ENCODE measurements around the gene CHST15.

CHST15 gene

DNA sequence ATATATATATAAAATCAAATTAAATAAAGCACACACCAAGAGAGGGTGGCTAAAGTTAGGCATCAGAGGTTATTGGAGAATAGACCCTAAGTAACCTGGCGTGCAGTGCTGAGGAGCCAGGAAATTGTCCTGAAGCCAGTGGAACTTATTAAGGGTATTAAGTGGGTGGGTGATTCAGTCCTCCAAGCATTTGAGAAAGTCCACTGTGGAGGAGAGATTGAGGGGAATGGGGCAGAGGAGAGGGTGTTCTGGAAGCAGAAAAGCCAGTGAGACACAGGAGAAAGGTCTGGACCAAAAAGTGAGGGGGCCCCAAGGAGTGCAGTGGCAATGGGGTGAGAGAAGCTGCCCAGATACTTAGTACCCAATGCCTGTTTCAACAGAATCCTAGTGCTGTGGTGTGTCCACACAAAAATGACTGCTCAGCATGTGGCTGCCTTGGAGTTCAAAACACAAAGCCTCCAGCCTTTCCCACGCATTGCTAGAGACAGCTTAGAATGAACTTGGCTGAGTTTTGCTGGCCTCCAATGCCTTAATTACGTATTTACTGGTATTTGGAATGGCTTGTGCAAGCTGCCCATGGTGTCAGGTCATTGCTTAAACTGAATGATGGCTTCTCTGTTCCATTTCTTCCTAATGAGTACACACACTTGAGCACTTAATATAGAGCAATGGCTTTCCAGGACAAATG lies 44.9 kb upstream of the CHST15 start:
- no peaks in the 10 kb centered on the region for H3K27me3 ChIP-seq
- TF ChIP-seq CTCF (IDR thresholded peaks at IDR 0.05), result no peak
- H3K9me3 ChIP-seq, result no peaks in the 10 kb centered on the region
- peak overlapping the region; percentile 56 to 64 for H3K27ac ChIP-seq
- peak; percentile 60 to 79 for DNase-seq
- intact Hi-C loops (cut with DNase I; ENCODE audit: low total_unique reads), result no loop called here
- H3K36me3 ChIP-seq, result no peaks in the 10 kb centered on the region
- H3K4me3 ChIP-seq, result no peak overlapping the region
- peaks cover 0 to 17% (median 8%) of the 10 kb centered on the region in 4 donors for H3K4me1 ChIP-seq

DNA sequence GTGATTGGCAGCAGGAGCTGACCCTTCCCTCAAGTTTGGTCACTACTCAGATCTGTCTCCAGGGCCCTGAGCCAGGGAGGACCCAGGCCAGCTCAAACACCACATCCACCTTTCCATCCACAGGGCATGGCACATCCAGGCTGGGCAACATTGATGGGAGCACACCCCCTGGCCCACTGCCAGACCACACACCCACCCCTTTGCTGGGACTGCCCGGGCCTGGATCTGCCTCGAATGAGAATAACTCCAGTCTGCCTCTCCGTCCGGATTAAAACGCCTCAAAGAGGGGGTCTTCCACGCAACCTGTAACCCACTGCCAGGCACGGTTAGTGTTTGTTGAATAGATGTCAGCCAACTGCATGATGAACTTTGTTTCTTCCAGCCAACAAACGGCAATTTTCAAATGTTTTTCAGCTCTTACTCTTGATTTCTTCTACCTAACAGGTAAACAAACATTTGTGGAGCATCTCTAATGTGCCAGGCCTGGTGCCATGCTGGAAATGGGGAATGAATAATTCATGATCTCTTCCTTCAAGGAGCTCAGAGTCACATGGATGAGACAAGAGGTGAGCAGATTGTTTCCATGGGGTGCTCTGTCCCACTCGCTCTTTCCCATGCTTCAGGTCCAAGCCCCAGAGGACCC lies 41.0 kb upstream of the CHST15 start:
- intact Hi-C loops (cut with DNase I; ENCODE audit: low total_unique reads), result no loop called here
- no peaks in the 10 kb centered on the region for H3K27me3 ChIP-seq
- no peaks in the 10 kb centered on the region for H3K9me3 ChIP-seq
- TF ChIP-seq CTCF (IDR thresholded peaks at IDR 0.05), result no peak
- H3K27ac ChIP-seq, result no peak overlapping the region
- H3K4me3 ChIP-seq, result no peak overlapping the region
- no peaks in the 10 kb centered on the region for H3K36me3 ChIP-seq
- peak in 1 of 2 donors; percentile 60 for DNase-seq
- peaks cover 0 to 17% (median 8%) of the 10 kb centered on the region in 4 donors for H3K4me1 ChIP-seq

- intact Hi-C loops (cut with DNase I; ENCODE audit: low total_unique reads), result no loop called here
- TF ChIP-seq CTCF (IDR thresholded peaks at IDR 0.05), result no peak
Measured at GRCh38 chr10:124132876-124133275, 39.5 kb upstream of the CHST15 start.

GRCh38 chr10:124132306-124132705 lies 38.9 kb upstream of the CHST15 start:
- no peaks in the 10 kb centered on the region for H3K27me3 ChIP-seq
- intact Hi-C loops (cut with DNase I; ENCODE audit: low total_unique reads), result no loop called here
- TF ChIP-seq CTCF (IDR thresholded peaks at IDR 0.05), result no peak
- no peak overlapping the region for H3K27ac ChIP-seq
- no peaks in the 10 kb centered on the region for H3K36me3 ChIP-seq
- H3K4me3 ChIP-seq, result no peak overlapping the region
- H3K4me1 ChIP-seq, result no peaks in the 10 kb centered on the region
- DNase-seq, result no peak
- no peaks in the 10 kb centered on the region for H3K9me3 ChIP-seq

More at GRCh38 chr10:124132876-124133275, 39.5 kb upstream of the CHST15 start:
- H3K27ac ChIP-seq, result no peak overlapping the region
- H3K4me3 ChIP-seq, result no peak overlapping the region
- no peaks in the 10 kb centered on the region for H3K36me3 ChIP-seq
- no peaks in the 10 kb centered on the region for H3K9me3 ChIP-seq
- H3K4me1 ChIP-seq, result peaks cover 0 to 2% (median under 1%) of the 10 kb centered on the region in 4 donors
- no peak for DNase-seq
- H3K27me3 ChIP-seq, result no peaks in the 10 kb centered on the region

DNA sequence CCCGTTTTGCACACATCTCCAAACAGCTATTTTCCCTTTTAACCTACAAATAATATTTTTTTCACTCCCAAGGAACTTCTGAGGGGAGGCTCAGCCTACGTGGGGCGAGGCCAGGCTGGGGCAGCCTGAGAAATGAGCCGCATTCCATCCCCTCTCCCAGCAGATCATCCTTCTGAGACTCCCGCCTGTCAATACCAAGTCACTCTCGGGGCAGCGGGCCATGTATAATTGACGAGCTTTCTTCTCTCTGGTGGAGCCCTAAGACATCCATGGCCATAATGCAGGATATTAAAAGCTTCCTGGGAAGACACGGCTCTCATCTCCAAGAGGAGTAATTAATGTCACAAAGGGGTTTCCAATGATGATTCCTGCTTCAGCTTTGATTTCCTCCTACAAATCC lies 37.8 kb upstream of the CHST15 start:
- intact Hi-C loops (cut with DNase I; ENCODE audit: low total_unique reads), result no loop called here
- Histone ChIP-seq H3K4me1 (peaks cover 0 to 6% (median under 1%) of the 10 kb centered on the region in 4 donors), H3K36me3 (no peaks in the 10 kb centered on the region), H3K27ac (no peak overlapping the region), H3K4me3 (no peak overlapping the region), H3K9me3 (no peaks in the 10 kb centered on the region), H3K27me3 (no peaks in the 10 kb centered on the region)
- DNase-seq, result no peak
- TF ChIP-seq CTCF (IDR thresholded peaks at IDR 0.05), result no peak
